Activated T-cell treated with anti-CD3 and anti-CD28 coated beads, Interleukin-2, amount 50 U/mL, for 24 hours (primary cell): ENCODE results near the gene CCR8.

Source experiments
- DNase-seq: peaks from one replicate; pipeline ENCODE4 v3.0.0-alpha.2; 2020
- H3K27ac Mint-ChIP-seq: 2 replicates; pipeline ENCODE4 v1.8.0; 2020; ENCODE audit warnings: mild to moderate bottlenecking, mixed read lengths
- H3K27me3 Mint-ChIP-seq: 2 replicates; pipeline ENCODE4 v1.8.0; 2020; ENCODE audit warnings: mixed read lengths
- H3K36me3 Mint-ChIP-seq: 2 replicates; pipeline ENCODE4 v1.8.0; 2020; ENCODE audit warnings: low read depth, mixed read lengths
- H3K4me1 Mint-ChIP-seq: 2 replicates; pipeline ENCODE4 v1.8.0; 2020; ENCODE audit warnings: low read depth, mixed read lengths
- H3K4me3 Mint-ChIP-seq: 2 replicates; pipeline ENCODE4 v1.8.0; 2020; ENCODE audit warnings: mild to moderate bottlenecking, moderate library complexity, mixed read lengths
- H3K9me3 Mint-ChIP-seq: 2 replicates; pipeline ENCODE4 v1.8.0; 2020; ENCODE audit warnings: mixed read lengths

The CCR8 gene

DNA sequence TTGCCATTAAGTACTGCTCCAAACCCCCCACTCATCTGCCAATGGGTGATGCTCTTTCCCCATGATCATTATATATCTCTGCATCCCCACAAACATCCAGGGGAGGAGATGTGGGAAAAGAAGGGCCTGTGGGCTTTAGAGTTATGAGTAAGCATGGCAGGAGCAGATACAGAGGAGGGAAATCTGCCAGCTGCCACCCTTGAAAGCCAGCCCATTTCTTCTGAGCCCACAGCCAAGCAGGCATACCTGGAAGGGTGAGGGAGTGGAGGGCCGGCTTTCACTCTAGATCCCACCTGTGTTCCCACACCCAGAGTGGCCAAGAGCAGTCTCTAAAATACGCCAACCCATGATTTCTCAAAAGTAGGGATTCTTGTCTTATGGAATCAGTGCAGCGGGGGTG lies 51.9 kb downstream of the CCR8 start:
- H3K36me3 Mint-ChIP-seq, result peaks cover 24% of the 10 kb centered on the region
- H3K27ac Mint-ChIP-seq, result no peak overlapping the region
- peaks cover 30% of the 10 kb centered on the region for H3K4me1 Mint-ChIP-seq
- H3K4me3 Mint-ChIP-seq, result no peak overlapping the region
- DNase-seq, result no peak
- H3K9me3 Mint-ChIP-seq, result no peaks in the 10 kb centered on the region
- no peaks in the 10 kb centered on the region for H3K27me3 Mint-ChIP-seq
